SK-N-SH treated with all-trans-retinoic acid at 6 μM for 48 hours (cell line): ENCODE results near the gene TESK1.

Source experiments
- BACH2 ChIP-seq: fragments of 250-450 bp; sonication (Bioruptor Pico); IDR thresholded peaks from 2 replicates; pipeline ENCODE4 v1.9.0; 2021; ENCODE audit warnings: mild to moderate bottlenecking, borderline replicate concordance
- PPARA ChIP-seq: fragments of 250-450 bp; sonication (Bioruptor Pico); IDR thresholded peaks from 2 replicates; pipeline ENCODE4 v1.5.0; 2020; ENCODE audit warnings: mild to moderate bottlenecking, borderline replicate concordance
- RARB ChIP-seq: fragments of 250-450 bp; sonication (Bioruptor Pico); IDR thresholded peaks from 2 replicates; pipeline ENCODE4 v1.8.0; 2021; ENCODE audit warnings: mild to moderate bottlenecking, moderate library complexity
- ZFP30 ChIP-seq: fragments of 450-650 bp; formaldehyde crosslinking; IDR thresholded peaks from 2 replicates; pipeline ENCODE4 v1.5.0; 2022; ENCODE audit warnings: mild to moderate bottlenecking, moderate library complexity

- no peak for TF ChIP-seq RARB (CRISPR knock-in tag)
- TF ChIP-seq ZFP30: no peak
- TF ChIP-seq BACH2 (CRISPR knock-in tag): no peak
- no peak for TF ChIP-seq PPARA
These were observed 52.6 kb downstream of the TESK1 start, which contains the start of gene RMRP for GRCh38 chr9:35657546-35658136.
